Common myeloid progenitor, CD34-positive (primary cell): Measurements from ENCODE around the gene AGBL1.

ENCODE experiments used
- CTCF ChIA-PET: fragments of 350-600 bp; sonication (Branson Sonifier 250); formaldehyde crosslinking; loops from one replicate; lab custom pipeline; 2021; ENCODE audit warnings: antibody characterized with exemption; lab: Charles Lee
- POLR2A ChIA-PET: fragments of 350-600 bp; sonication (Branson Sonifier 250); formaldehyde crosslinking; loops from one replicate; lab custom pipeline; 2021; ENCODE audit warnings: antibody characterized with exemption; lab: Charles Lee
- DNase-seq, 3 donors: peaks; one replicate each; pipeline versions ENCODE4 v3.0.0 to v3.0.0-alpha.2; 2013
- H3K27ac ChIP-seq, 2 experiments: 1 replicate in 1 of 2; 2 replicates in 1 of 2; pipeline ENCODE4 v1.7.0; 2013; ENCODE audit warnings: inconsistent platforms in 2 of 2, low read length in 2 of 2, mild to moderate bottlenecking in 2 of 2, low read depth in 1 of 2, moderate library complexity in 1 of 2; ENCODE audit not compliant: severe bottlenecking in 2 of 2, insufficient read depth in 1 of 2, poor library complexity in 1 of 2
- H3K27me3 ChIP-seq, 5 experiments: replicated peaks in 2 of 5; 1 replicate in 3 of 5; 2 replicates in 2 of 5; pipeline versions ENCODE4 v1.6.1 to v1.7.0; 2013; ENCODE audit warnings: low read length in 4 of 5, mild to moderate bottlenecking in 2 of 5, moderate library complexity in 2 of 5, inconsistent platforms in 1 of 5; ENCODE audit not compliant: insufficient read depth in 5 of 5, control insufficient read depth in 4 of 5
- H3K36me3 ChIP-seq, 4 experiments: 1 replicate in 2 of 4; 2 replicates in 2 of 4; pipeline versions ENCODE4 v1.6.1 to v1.7.0; 2013; ENCODE audit warnings: low read length in 3 of 4, control low read depth in 1 of 4, mild to moderate bottlenecking in 1 of 4; ENCODE audit not compliant: control insufficient read depth in 4 of 4, insufficient read depth in 4 of 4
- H3K4me1 ChIP-seq, 4 experiments: 1 replicate in 3 of 4; 2 replicates in 1 of 4; pipeline versions ENCODE4 v1.6.1 to v1.7.1; 2013; ENCODE audit warnings: low read length in 3 of 4, mild to moderate bottlenecking in 3 of 4, control low read depth in 1 of 4, inconsistent platforms in 1 of 4, moderate library complexity in 1 of 4; ENCODE audit not compliant: control insufficient read depth in 4 of 4, insufficient read depth in 4 of 4; ENCODE audit errors: control extremely low read depth in 1 of 4
- H3K4me3 ChIP-seq, 7 experiments: 1 replicate in 4 of 7; 2 replicates in 3 of 7; pipeline versions ENCODE4 v1.5.1 to v1.7.0; 2013; ENCODE audit warnings: mild to moderate bottlenecking in 7 of 7, low read length in 6 of 7, moderate library complexity in 6 of 7, inconsistent platforms in 2 of 7, low read depth in 2 of 7, control low read depth in 1 of 7; ENCODE audit not compliant: insufficient read depth in 4 of 7, control insufficient read depth in 1 of 7; ENCODE audit errors: extremely low read depth in 1 of 7
- H3K9me3 ChIP-seq, 5 experiments: 1 replicate in 4 of 5; 2 replicates in 1 of 5; pipeline versions ENCODE4 v1.6.1 to v1.7.1; 2013; ENCODE audit warnings: low read length in 4 of 5, mild to moderate bottlenecking in 2 of 5, inconsistent platforms in 1 of 5, low read depth in 1 of 5, moderate library complexity in 1 of 5; ENCODE audit not compliant: control insufficient read depth in 4 of 5, insufficient read depth in 2 of 5; ENCODE audit errors: control extremely low read depth in 1 of 5
- WGBS: methylation state at CpG from one replicate; pipeline ENCODE4 v1.1.5; 2013; ENCODE audit not compliant: insufficient coverage; 5-methylcytosine and 5-hydroxymethylcytosine counted together

AGBL1 gene

DNA sequence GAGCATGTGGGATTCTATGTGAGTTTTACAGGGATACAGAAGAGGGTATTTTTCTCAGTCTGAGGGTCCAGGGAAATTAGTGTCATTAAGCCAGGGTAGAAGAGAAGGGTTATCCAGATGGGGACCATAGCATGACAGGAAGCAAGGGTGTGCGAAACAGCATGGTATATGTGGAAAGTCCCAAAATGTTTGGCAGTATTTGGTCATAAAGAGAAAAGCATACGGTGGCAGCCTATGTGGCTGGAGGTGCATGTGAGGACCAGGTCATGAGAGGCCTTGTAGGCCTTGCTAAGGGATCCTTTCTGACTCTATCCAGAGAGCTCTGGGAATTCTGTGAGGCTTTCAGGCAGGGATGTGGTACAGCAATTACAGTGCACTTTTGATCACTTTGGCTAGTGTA lies 411.4 kb downstream of the AGBL1 start:
- DNase-seq = no peak
- 93% methylated on average over 2 of the region's 2 CpGs for whole genome bisulfite sequencing
- CTCF ChIA-PET = no interaction called here
- H3K36me3 ChIP-seq = no peaks in the 10 kb centered on the region
- no peaks in the 10 kb centered on the region for H3K9me3 ChIP-seq
- POLR2A ChIA-PET = no interaction called here
- no peaks in the 10 kb centered on the region for H3K4me1 ChIP-seq
- H3K27me3 ChIP-seq = no peaks in the 10 kb centered on the region
- H3K27ac ChIP-seq = no peak overlapping the region
- H3K4me3 ChIP-seq = no peak overlapping the region

DNA sequence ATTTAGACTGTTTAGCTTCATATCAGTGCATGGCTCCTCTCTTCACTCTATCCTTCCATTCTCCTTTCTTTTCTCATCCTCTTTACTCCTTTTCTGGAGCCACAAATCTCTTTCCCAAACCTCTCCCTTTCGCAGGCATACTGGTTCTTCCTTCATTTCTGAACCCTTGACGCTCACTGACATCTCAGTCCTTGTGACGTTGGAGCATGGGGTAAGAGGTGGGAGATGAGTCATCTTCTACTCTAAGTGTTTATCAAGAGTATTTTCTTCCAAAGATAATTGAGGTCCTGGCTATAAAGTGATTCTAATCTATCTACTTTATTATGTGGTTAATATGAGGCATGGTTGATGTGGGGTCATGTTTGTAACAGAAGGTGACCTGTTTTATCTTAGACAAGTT lies 414.2 kb downstream of the AGBL1 start:
- CTCF ChIA-PET = no interaction called here
- H3K9me3 ChIP-seq = no peaks in the 10 kb centered on the region
- no peaks in the 10 kb centered on the region for H3K4me1 ChIP-seq
- no peaks in the 10 kb centered on the region for H3K36me3 ChIP-seq
- DNase-seq = no peak
- POLR2A ChIA-PET = no interaction called here
- H3K27me3 ChIP-seq = no peaks in the 10 kb centered on the region
- no peak overlapping the region for H3K4me3 ChIP-seq
- H3K27ac ChIP-seq = no peak overlapping the region
- no CpG with 5 or more reads among the region's 3 CpGs for WGBS

GRCh38 chr15:86494475-86494874 lies 414.8 kb downstream of the AGBL1 start:
- no peaks in the 10 kb centered on the region for H3K36me3 ChIP-seq
- WGBS = 100% methylated on average over 1 of the region's 1 CpG
- no peaks in the 10 kb centered on the region for H3K4me1 ChIP-seq
- no peak overlapping the region for H3K4me3 ChIP-seq
- no peak overlapping the region for H3K27ac ChIP-seq
- CTCF ChIA-PET = no interaction called here
- no peak for DNase-seq
- H3K27me3 ChIP-seq = no peaks in the 10 kb centered on the region
- H3K9me3 ChIP-seq = no peaks in the 10 kb centered on the region
- POLR2A ChIA-PET = no interaction called here

- ChIA-PET POLR2A (no interaction called here), CTCF (no interaction called here)
- Histone ChIP-seq H3K27me3 (no peaks in the 10 kb centered on the region), H3K4me3 (no peak overlapping the region), H3K27ac (no peak overlapping the region), H3K9me3 (no peaks in the 10 kb centered on the region), H3K36me3 (no peaks in the 10 kb centered on the region), H3K4me1 (no peaks in the 10 kb centered on the region)
- no CpG with 5 or more reads among the region's 1 CpG for WGBS
- no peak for DNase-seq
Observed at GRCh38 chr15:86502301-86502700, 422.6 kb downstream of the AGBL1 start.

DNA sequence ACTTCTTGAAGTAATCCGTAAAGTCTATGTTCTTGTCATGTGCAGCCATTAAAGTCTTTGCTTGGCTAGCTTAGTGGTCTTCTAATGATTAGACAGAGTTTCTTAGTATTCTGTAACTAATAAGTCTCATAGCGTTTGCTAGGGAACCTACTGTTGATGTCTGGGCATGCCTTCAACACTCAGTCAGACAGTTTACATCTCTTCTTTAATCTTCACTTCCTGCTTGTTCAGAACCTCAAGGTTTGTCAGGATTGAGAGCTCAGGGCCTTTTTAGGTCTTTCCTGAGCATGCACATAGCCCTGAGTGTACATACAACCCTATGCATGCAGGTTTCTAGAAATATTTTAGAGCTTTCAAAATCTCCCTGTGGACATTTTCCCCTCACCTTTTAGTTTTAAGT lies 426.3 kb downstream of the AGBL1 start:
- H3K27me3 ChIP-seq = no peaks in the 10 kb centered on the region
- 100% methylated on average over 1 of the region's 2 CpGs for WGBS
- H3K27ac ChIP-seq = no peak overlapping the region
- no peak overlapping the region for H3K4me3 ChIP-seq
- ChIA-PET POLR2A (no interaction called here), CTCF (no interaction called here)
- no peaks in the 10 kb centered on the region for H3K9me3 ChIP-seq
- H3K36me3 ChIP-seq = no peaks in the 10 kb centered on the region
- no peaks in the 10 kb centered on the region for H3K4me1 ChIP-seq
- no peak for DNase-seq

GRCh38 chr15:86506401-86506800 lies 426.7 kb downstream of the AGBL1 start:
- H3K27ac ChIP-seq = no peak overlapping the region
- no peaks in the 10 kb centered on the region for H3K9me3 ChIP-seq
- CTCF ChIA-PET = no interaction called here
- H3K4me1 ChIP-seq = no peaks in the 10 kb centered on the region
- H3K36me3 ChIP-seq = no peaks in the 10 kb centered on the region
- no CpG with 5 or more reads among the region's 2 CpGs for WGBS
- no peak overlapping the region for H3K4me3 ChIP-seq
- no peak for DNase-seq
- POLR2A ChIA-PET = no interaction called here
- H3K27me3 ChIP-seq = no peaks in the 10 kb centered on the region

DNA sequence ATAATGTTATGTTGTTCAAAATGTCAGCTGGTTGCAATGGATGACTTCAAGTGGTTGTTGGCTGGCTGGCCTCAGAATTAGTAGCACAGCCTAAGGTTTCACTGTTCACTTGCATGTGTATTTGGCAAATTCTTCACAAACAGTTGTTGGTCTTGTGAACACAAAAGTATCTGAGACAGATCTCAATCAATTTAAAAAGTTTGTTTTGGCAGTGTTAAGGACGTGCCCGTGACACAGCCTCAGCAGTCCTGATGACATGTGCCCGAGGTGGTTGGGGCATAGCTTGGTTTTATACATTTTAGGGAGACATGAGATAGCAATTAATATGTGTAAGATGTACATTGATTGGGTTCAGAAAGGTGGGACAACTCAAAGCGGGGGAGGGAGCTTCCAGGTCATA lies 436.0 kb downstream of the AGBL1 start:
- no peaks in the 10 kb centered on the region for H3K4me1 ChIP-seq
- no peaks in the 10 kb centered on the region for H3K27me3 ChIP-seq
- H3K27ac ChIP-seq = no peak overlapping the region
- CTCF ChIA-PET = no interaction called here
- POLR2A ChIA-PET = no interaction called here
- no peaks in the 10 kb centered on the region for H3K9me3 ChIP-seq
- no peak overlapping the region for H3K4me3 ChIP-seq
- WGBS = 89% methylated on average over 3 of the region's 4 CpGs
- DNase-seq = no peak
- H3K36me3 ChIP-seq = no peaks in the 10 kb centered on the region
